Measurements from ENCODE around the gene ADGRV1. TPM values are rescaled to one million over a fixed set of nuclear protein-coding genes. Genes with fewer than 3 reads are reported as not detected.

ADGRV1 gene
- total and polyA plus RNA-seq, 9 of the 15 experiments (the other 6 are each of a cell fraction or from before 2014, with no cell fraction given): 21.7 to 156 (median 58.2) TPM

- Histone ChIP-seq H3K27me3 (ENCODE audit: control insufficient read depth in 2 of 2, insufficient read depth in 2 of 2, low read length in 2 of 2) (no peaks in the 10 kb centered on the region), H3K36me3 (ENCODE audit: control insufficient read depth, insufficient read depth, low read length) (no peaks in the 10 kb centered on the region), H3K9me3 (replicated peaks; ENCODE audit: control insufficient read depth, insufficient read depth, low read depth, low read length) (no peaks in the 10 kb centered on the region), H3K9ac (ENCODE audit: insufficient read depth in 1 of 2, low read depth in 2 of 2, low read length in 2 of 2) (no peak overlapping the region), H4K20me1 (replicated peaks; ENCODE audit: control insufficient read depth, insufficient read depth, low read length) (no peaks in the 10 kb centered on the region), H3K4me1 (replicated peaks in 1 of 2; ENCODE audit: control insufficient read depth in 2 of 2, insufficient read depth in 2 of 2, low read length in 2 of 2) (no peaks in the 10 kb centered on the region), H3K79me2 (ENCODE audit: control insufficient read depth, insufficient read depth, low read length) (no peaks in the 10 kb centered on the region), H3K4me2 (ENCODE audit: insufficient read depth, low read length) (no peak overlapping the region), H3K4me3 (no peak overlapping the region), H3K9me1 (ENCODE audit: control insufficient read depth, insufficient read depth, low read length) (no peaks in the 10 kb centered on the region), H2AFZ (ENCODE audit: low read depth, low read length) (no peak overlapping the region), H3K27ac (ENCODE audit: extremely low read depth, low read depth, low read length) (no peak overlapping the region)
- ATAC-seq (no peak), FAIRE-seq (no peak), DNase-seq (ENCODE audit: extremely low read depth in 1 of 4, low spot score in 3 of 4) (no peak)
- CTCF ChIA-PET (ENCODE audit: low intra/inter-chr PET ratio): no interaction called here
- intact Hi-C loops (cut with micrococcal nuclease) (no loop called here), in situ Hi-C loops (cut with MboI) (no loop called here)
- WGBS (ENCODE audit: insufficient coverage, low coverage, missing lambda C conversion rate): 59% methylated on average over 5 of the region's 5 CpGs
- no TSS peak for BruUV-seq (replicated peaks)
- POLR2A ChIA-PET: interaction anchor here (0.6 kb wide), 1 partner anchor 236 kb away, joined by 3 read pairs; no protein-coding TSS in a partner anchor
- TF ChIP-seq ZEB2 (IDR thresholded peaks at IDR 0.05) (no peak), ETS1 (conservative IDR thresholded peaks at IDR 0.05; ENCODE audit: control insufficient read depth, low read depth, low read length) (no peak), NFE2L1 (tag; IDR thresholded peaks at IDR 0.05; ENCODE audit: borderline replicate concordance, low read depth) (no peak), ARID3A (IDR thresholded peaks at IDR 0.05; ENCODE audit: borderline replicate concordance, low read depth, low read length) (no peak), E2F6 (IDR thresholded peaks at IDR 0.05; ENCODE audit: borderline replicate concordance in 1 of 2, extremely low read depth in 1 of 2, insufficient read depth in 1 of 2, insufficient read length in 1 of 2, low read depth in 1 of 2, low read length in 1 of 2, poor library complexity in 1 of 2, severe bottlenecking in 1 of 2) (no peak), ELF4 (CRISPR knock-in tag; IDR thresholded peaks at IDR 0.05) (no peak), PTRF (tag; IDR thresholded peaks at IDR 0.05) (no peak), RFX7 (CRISPR knock-in tag; IDR thresholded peaks at IDR 0.05) (no peak), CREB3 (tag; conservative IDR thresholded peaks at IDR 0.05; ENCODE audit: low read depth) (no peak), SP2 (IDR thresholded peaks at IDR 0.05; ENCODE audit: extremely low read depth, low read depth, low read length, poor library complexity, severe bottlenecking) (no peak)
Measured at GRCh38 chr5:91144491-91145332, 586.1 kb downstream of the ADGRV1 start.

All from K562 (cell line).